Measurements from ENCODE around the gene HSPB9.

The HSPB9 gene

DNA sequence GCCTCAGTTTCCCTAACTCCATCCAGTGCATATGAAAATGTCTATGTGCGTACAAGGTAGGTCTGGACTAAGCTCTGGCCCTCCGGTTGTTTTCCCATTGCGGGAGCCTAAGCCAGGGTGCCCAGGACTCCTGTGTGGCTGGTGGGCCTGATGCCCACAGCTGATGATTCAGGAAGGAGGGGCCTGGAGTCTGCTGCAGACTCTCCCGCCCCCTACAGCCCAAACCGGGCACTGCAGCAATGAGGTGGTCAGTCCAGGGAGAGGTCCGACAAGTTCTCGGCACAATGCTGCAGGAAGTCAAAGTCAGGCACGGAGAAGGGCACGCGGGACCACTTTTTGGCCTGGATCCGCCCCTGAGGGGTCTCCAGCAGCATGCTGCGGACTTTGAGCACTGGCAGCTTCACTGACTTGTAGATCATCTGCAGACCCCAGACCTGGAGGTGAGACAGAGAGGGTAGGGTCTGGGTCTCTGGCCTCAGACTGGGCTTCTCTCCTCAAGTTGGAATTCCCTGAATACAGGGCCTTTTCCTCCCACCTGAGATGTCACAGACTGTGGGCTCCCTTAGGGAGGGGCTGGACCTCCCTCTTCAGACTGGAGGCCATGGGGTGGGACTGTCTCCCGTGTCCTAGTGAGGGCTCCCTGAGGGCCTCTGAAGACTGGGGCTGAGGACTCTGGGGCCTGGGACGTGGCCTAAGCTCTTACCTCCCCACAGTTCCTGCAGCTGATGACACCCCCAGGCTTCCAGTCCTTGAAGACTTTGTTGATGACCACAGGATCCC is 20.9 kb upstream of the HSPB9 start:
- DNase-seq (ENCODE audit: low spot score) (peak; percentile 39), FAIRE-seq (no peak)

DNA sequence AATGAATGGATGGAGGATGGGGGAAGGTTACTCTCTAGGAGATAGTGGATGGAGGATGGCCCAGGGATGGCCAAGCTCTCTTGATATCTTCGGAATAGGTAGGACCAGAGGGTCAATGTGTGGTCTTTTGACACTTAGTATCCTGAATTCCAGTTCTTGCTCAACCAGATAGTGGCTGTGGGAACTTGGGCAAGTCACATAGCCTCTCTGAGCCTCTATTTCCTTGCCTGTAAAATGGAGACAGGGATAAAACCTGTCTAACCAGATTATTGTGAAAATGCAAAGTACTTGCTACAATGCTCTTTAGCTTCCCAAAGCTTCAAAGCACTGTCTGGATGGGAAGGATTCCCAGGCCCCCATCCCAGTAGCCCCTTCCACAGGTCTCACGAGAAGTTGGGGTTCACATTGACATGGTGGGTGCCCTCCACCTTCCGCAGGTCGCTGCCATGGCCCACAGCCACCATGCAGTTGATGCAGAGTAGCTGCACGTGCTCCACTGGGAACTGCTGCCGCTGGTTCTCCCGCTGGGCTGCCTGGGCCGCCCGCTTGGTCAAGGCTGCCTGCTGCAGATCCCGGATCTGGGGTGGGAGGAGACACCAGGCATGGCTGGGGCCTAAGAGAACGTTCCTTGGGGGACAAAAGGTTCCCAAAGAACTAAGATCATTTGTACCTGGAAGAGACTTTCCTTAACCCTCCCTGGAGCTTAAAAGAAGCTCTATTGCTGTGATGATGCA is 19.2 kb upstream of the HSPB9 start:
- FAIRE-seq (no peak), DNase-seq (ENCODE audit: low spot score) (no peak)

DNA sequence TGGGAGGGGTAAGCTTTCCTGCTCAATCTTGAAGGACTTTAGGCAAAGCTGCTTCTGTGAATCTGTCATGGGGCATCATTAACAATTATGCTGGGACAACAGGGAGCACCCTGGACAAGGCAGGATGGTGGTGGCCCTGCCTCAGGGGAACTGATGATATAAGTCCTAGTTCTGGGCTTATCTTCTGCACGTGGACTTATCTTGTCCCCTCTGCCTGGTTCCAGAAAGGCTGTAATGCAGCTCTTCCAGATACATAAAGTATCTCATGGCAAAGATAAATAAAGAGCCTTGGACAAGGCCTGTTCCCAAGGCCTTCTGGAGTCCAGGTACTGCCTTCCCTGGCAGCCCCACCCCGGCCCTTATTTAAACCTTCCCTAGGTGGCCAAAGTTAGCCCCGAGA is 18.3 kb upstream of the HSPB9 start:
- FAIRE-seq, result no peak
- no peak for DNase-seq (ENCODE audit: low spot score)

DNA sequence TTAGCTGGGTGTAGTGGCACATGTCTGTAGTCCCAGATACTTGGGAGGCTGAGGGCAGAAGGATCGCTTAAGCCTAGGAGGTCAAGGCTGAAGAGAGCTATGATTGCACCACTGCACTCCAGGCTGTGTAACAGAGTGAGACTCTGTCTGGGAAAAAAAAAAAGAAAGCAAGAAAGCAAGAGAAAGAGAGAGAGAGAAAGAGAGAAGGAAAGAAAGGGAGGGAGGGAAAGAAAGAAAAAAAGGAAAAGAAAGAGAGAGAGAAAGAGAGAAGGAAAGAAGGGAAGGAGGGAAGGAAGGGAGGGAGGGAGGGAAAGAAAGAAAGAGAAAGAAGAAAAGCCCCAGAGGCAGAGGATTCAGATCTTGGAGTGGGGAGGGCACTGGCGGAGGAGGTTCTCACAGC is 16.6 kb upstream of the HSPB9 start:
- FAIRE-seq, result no peak
- no peak for DNase-seq (ENCODE audit: low spot score)

DNA sequence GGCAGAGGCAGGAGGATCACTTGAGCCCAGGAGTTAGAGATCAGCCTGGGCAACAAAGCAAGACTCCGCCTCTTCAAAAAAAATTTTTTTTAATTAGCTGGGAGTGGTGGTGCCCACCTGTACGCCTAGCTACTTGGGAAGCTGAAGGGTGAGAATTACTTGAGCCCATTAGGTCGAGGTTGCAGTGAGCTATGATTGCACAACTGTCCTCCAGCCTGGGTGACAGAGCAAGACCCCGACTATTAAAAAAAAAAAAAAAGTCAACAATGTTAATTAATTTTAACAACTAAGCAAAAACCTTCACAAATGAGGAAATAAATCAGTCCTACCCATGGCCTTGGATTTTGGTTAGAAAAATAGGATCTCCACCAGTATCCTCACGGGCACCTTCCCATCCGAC is 15.5 kb upstream of the HSPB9 start:
- DNase-seq (ENCODE audit: low spot score) (no peak), FAIRE-seq (no peak)

DNA sequence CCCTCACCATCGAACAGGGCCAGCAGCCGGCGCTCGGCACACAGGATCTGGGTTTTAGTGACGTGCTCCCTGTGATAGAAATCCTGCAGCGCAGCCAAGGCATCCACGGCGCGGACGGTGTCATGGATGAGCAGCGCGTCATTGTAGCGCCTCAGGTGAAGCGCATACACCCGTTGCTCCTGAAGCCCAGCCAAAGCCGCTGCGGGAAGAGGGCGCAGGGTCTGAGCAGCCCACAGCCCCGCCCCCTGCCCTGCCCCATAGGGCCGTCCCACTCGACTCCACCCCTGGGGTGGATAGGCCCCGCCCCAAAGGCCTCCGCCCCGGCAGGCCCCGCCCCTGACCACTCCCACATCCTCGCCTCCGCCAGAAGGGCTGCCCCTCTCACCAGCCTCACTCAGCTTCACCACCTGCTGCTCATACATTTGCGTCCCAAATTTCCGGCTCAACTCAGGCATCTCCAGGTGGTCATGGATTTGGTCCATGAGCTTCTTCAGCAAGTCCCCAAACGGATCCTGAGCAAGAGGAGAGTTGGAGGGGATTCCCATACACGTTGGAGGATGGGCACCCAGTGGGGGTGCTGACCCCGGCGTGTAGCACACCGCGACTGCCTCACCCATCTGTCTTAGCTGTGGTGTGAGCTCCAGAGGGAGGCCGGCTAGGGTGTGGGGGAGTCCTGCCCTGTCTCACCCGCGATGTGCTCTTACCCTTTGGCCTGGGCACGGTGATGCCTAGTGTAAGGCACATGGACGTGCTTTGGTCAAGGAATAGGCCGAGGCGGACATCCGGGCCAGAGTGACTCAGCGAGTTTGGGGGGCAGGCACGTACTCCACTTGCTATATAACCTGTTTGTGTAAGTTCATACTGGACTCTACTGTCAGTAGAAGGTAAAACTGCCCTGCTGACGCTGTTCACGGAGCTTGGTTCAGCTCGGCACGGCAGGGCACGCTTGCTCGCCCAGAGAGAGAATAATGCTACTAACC is 14.7 kb upstream of the HSPB9 start:
- no peak for FAIRE-seq

DNA sequence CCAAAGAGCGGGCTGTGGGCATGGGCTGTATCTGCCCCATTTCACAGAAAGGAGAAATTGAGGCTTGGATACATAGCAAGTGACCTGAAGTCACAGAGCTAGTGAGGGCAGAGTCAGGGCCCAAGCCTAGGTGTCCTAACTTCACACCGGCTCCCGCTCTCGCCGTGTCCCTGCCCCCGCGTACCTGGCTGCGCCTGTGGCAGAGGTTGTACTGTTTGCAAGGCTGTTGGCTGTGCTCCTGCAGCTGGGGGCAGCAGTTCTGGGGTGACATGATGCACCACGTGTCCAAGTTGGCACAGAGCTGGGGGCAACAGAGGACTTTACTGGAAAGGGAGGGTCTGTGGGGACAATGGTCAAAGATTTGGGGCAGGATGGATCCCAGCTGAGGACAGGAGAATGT is 13.5 kb upstream of the HSPB9 start:
- FAIRE-seq (no peak), DNase-seq (ENCODE audit: low spot score) (no peak)

More for the DNA sequence above, 14.7 kb upstream of the HSPB9 start:
- no peak for DNase-seq (ENCODE audit: low spot score)

DNA sequence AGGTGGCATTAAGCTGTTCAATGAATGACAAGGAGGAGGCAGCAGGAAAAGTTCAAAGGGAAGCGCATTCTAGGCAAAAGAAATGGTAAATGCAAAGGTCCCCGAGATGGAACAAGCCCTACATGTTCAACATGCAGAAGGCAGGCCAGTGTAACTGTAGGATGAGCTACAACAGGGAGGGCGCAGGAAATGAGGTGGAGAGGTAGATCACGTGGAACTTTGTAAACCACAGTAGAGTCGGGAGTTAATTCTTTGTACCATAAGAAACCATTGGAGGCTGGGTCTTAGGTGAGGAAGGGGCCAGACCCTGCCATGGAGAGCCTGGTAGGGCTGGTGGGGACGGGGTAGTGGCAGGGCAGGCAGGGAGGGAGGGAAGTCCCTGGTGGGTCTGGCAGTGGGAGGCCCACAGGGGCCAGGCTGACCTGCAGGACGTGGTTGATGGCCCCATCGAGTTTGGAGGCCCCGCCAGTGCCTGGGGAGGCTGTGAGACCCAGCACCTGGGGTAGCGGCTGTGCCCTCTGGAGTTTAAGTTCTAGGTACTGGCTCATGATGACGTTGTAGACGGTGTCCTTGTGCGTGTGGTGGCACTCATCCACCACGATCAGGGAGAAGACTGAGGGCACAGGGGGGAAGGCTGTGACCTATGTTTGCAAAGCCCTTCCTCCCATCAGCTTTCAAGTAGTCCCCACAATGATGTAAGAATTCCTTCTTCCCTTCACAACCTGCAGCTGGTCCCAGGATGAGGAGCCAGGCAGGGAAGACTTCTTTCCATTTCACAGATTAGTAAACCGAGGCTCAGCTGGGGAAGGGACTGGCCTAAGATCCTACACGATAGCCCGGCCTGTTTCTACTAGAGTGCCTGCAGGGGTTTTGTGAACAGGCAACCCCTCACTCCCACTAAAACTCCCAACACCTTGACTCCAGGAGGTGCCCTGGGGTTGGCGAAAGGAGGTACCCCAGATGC is 12.0 kb upstream of the HSPB9 start:
- no peak for FAIRE-seq
- no peak for DNase-seq (ENCODE audit: low spot score)

DNA sequence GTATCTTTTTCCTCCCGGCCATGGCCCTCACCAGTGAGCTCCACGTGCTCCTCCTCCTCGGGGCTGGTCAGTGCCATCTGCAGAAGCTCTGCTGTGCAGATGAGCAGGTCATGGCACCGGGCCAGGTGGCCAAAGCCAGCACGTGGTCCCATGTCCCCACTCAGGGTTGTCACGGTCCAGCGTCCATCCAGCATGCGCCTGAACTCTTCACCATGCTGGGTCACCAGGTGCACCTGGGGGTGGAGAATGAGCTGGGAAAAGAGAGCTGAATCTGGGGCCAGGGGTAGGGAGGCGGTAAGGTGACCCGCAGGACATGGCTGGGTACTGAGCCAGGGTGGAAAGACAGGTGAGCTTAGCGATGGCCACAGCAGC is 11.4 kb upstream of the HSPB9 start:
- DNase-seq (ENCODE audit: low spot score) (no peak), FAIRE-seq (no peak)

DNA sequence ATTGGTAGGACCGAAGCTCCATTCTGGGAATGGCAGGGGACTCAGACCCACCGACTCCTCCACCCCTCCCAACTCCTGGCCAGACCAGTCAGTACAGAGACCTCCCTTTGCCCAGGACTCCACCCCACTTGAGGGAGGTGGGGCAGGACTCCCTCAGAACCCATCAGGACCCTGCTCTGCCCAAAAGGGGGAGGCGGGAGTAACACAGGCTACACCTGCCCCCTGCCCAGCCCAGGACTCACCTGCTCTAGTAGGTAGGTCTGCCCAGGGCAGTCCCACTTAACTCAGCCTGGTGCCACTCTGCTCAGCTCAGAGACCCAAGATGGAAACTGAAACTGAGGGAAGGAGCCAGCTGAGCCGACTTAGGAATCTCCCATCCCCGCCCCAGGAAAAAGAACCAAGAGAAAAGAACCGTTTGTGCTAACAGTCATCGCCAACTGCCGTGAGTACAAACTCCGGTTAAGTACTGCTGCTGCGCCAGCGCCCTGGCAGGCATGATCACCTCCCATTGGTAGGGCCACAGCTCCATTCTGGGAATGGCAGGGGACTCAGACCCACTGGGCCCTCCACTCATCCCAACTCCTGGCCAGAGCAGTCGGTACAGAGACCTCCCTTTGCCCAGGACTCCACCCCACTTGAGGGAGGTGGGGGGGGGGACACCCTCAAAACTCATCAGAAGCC is 10.6 kb upstream of the HSPB9 start:
- DNase-seq (ENCODE audit: low spot score) (no peak), FAIRE-seq (no peak)

DNA sequence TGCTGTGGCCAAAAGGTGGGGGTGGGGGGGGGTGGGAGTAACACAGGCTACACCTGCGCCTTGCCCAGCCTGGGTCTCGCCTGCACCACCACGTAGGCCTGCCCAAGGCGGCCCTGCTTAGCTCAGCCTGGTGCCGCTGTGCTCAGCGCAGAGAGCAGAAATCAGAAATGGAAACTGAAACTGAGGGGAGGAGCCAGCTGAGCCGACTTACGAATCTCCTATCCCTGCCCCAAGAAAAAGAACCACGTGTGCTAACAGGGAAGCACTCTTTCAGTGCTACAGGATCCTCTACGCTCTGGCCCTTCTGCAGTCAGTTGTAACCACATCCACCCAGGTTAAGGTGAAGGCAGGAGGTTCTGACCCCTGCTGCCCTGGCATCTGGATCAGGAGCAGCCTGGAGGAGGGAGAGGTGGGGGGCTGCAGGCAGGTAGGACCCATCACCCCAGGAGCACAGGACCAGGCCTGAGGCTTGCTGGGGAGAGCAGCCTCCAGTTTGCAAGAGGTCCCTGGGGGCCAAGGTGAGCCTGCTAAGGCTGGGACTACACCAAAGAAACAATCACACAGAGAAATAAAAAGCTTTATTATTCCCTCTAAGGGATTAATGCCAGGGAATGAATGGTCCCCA is 9.9 kb upstream of the HSPB9 start, which contains the start of gene DHX58:
TSS of gene DHX58 (minus strand) at position 163 of the 625 bp plus-strand sequence. CDS start 822 bp downstream, outside the sequence.
- FAIRE-seq (no peak), DNase-seq (ENCODE audit: low spot score) (peak; percentile 68)

DNA sequence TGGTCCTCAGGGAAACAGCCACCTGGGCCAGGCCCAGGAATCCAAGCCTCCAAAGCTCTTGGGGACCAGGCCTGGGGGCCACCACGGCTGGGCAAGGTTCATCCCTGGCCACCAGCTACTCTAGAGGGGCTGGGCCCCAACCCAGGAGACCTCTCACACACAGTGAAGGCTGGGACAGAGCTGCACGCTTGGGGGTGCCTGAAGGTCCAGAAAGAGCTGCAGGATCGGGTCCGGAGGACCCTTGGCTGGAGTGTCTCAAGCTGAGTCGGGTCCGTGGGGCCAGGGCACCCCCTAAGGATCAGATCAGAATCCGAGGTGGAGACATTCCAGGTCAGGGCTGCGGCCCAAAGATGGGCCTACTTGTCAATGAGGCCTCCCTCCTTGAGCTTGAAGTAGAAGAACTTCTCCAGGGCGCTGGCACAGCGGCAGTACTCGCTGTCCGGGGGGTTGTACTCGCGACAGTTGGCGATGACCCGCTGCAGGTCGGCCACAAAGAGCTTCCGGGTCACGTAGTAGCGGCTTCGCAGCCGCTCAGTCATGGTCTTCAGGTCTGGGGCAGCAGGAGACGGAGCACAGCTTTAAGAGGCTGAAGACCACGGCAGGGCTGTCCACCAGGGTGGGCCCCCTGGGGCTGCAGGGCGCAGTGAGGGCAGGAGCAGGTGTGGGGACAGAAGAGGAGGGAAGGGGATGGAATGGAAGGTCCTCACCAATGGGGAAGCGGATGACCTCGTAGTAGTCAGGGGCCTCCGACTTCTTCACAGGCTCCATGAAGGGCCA is 9.1 kb upstream of the HSPB9 start:
- no peak for FAIRE-seq
- no peak for DNase-seq (ENCODE audit: low spot score)

DNA sequence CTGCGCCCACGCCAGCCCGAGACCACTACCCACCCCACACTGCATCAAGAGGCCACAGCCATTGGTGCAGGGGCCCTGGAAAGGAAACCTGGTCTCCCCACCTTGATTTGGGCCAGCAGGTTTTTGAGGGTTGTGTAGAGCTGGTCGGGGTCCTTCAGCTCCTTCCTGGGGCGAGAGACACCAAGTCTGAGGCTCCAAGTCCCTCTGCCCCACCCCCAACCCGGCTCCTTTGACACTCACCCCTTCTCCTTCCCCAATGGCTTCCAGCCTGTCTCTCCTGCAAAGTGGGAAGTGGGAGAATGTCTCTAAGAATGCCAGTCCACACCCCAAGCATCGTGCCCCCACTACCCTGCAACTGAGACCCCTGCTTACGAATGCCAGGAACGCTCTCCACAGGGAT is 8.5 kb upstream of the HSPB9 start:
- DNase-seq (ENCODE audit: low spot score), result no peak
- FAIRE-seq, result no peak

DNA sequence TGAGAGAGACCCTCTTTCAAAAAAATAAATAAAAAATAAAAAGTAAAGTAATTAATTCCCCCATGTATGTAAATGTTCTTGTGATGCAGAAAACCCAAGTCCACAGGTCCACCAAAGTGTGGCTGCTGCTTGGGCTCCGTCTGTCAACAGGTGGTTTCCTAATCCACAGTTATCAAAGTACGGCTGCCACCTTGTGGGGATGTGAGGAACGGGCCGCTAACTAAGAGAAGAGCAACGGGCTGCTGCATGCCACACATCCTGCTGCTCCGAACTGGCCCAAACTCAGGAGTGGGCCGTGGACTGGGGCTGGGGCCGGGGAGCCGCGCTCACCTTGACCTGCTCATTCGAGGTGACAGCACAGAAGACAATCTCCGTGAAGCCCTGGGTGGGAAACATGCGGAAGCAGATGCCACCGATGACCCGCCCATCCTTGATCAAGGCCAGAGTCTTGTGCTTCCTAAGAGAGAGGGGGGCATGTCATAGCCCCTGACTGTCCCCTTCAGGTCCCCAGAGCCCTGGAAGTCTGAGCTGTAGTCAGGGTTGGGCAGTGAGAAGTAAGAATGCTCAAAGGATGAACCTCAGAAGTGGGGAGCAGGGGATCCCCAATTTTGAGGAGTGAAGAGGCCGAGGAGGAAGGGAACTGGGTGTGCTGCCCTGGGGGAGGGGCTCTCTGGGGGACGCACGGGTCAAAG is 5.8 kb upstream of the HSPB9 start:
- FAIRE-seq (peak; percentile 36), DNase-seq (ENCODE audit: low spot score) (peak; percentile 61)

DNA sequence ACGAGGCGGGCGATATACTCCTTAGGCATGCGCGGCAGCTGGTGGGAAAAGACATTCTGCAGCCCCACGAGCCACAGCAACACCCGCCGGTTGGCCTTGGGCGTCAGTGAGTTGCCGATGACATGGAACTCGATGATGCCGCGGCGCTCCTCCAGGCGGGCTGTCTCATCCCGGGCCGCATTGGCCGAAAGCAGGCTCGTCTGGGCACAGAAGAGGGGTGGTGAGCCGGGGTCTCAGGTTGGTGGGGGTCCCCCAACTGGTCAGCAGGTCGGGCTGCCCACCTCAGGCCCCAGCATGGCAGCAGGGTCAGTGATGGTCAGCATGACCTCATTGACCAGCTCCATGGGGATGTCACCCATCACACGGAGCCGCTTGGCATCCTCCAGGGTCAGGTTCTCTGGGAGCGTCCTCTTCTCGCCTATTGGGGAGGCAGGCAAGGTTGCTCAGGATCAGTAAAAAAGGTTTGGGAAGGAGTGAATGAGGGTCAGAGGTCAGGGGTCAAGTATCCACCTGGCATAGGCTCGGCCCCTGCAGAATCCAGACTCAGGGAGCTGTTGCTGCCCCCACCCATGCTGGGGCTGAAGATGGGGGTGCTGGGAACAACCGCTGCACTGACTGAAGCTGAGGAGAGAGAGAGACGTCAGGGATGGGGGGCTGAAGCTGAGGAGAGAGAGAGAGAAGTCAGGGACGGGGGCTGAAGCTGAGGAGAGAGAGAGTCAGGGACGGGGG is 5.0 kb upstream of the HSPB9 start:
- DNase-seq (ENCODE audit: low spot score) (no peak), FAIRE-seq (no peak)

DNA sequence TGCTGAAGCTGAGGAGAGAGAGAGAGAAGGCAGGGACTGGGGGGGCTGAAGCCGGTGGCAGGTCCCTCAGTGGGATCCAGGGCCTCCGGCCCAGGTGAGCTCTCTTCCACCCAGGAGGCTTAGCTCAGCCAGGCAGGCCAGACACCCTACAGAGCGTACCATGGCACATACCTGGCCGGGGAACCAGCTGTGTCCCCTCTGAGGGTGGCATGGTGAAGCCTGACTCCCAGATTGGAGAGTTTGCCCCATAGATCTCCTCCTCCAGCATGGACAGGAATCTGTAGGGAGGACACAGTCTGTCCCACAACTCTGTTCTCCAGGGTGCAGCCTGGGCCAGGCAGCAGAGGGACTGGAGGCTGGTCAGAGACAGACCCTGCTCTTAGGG is 4.5 kb upstream of the HSPB9 start:
- no peak for DNase-seq (ENCODE audit: low spot score)
- FAIRE-seq, result no peak

DNA sequence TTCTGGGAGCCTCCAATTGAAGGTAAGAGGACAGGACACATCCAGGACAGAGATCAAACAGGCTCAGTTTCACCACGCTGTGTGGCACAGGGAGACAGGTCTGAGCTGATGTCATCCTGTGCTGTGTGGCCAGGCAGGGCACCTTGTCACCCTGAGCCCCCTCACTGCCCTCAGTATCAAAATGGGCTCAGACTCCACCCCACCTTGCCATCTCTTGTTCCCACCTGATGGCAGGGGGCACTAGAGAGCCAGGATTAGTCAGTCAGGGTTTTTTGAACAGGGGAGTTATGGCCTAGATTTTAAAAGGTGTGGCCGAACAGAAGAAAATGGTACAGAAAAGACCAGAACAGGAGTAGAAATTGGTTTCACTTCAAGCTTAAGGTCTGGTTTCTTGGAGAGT is 4.1 kb upstream of the HSPB9 start:
- DNase-seq (ENCODE audit: low spot score), result peak; percentile 21
- no peak for FAIRE-seq

DNA sequence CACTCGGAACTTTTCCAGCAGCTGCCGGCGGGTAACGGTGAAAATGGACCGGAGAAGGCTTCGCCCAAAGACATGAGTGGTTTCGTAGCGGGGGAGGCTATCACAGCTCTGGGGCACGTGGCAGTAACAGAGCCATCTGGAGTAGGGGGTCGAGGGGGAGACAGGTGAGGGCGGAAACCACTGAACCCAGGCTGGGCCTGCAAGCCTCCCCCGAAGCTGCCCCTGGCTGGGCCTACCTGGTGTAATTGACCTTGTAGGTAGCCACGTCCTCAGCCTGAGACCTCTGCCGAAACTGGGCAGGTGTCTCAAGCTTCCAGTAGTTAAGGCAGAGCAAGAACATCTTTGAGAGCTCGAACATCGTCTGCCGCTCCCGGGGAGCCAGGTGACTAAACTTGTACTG is 3.3 kb upstream of the HSPB9 start:
- FAIRE-seq, result no peak
- no peak for DNase-seq (ENCODE audit: low spot score)

Data from RCC 7860 (cell line).